Stimulated activated CD4-positive, alpha-beta T cell treated with anti-CD3 and anti-CD28 coated beads, Interleukin-12 subunit alpha, Interleukin-12 subunit beta, amount 100 ng/mL, for 4 hours (primary cell): Measurements from ENCODE around the gene MAP7D2.
A peak's percentile ranks its signal among the peaks of the same experiment; 100 is the strongest.
"Not testable (repeated sequence)": the region's sequence is repeated elsewhere in the genome, so short reads cannot be mapped to it uniquely, and the experiment has no call there.

Experiments used
- DNase-seq: peaks from one replicate; pipeline ENCODE4 v3.0.0-alpha.2; 2020

Gene MAP7D2

DNA sequence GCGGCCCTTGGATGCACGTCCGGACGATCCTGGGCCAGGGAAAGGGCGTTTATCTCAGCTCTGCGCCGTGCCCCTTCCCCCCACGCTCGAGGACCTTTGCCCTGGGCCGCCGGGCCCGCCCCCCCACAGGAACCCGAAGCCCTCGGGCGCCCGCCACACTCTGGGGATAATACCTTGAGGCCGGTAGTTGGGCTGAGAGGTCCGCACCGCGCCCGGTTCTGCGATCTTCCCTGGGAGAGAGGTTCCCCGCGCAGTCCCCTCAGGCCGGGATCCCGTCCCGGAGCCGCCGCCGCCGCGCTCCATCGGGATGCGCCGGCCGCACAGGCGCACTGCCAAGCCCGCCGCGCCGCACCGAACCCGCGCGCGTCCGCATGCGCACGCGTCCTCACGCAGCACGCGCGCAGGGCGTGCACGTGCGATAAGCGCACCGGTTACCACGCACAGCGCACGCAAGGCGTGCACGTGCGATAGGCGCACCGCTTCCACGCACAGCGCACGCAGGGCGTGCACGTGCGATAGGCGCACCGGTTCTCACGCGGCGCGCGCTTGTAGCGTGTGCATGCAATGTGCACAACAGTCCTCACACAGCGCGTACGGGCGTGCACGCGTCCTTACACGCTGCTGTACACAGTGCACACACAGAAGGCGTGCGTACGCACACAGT, at the start of gene MAP7D2:
MAP7D2 (minus strand) TSS at position 331 of the 664 bp plus-strand sequence; CDS start at position 303, 28 bp downstream.
- no peak for DNase-seq

DNA sequence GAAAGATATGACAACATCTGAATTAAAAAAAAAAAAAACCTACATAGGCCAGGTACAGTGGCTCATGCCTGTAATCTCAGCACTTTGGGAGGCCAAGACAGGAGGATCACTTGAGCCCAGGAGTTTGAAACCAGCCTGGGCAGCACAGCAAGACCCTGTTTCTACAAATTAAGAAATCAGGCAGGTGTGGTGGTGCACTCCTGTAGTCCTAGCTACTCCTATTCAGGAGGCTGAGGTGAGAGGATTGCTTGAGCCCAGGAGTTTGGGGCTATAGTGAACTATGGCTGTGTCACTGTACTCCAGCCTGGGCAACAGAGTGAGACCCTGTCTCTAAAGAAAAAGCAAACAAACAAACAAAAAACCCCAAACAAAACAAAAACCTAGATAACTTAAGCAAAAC, 45.8 kb upstream of the MAP7D2 start:
- DNase-seq, result not testable (repeated sequence)

DNA sequence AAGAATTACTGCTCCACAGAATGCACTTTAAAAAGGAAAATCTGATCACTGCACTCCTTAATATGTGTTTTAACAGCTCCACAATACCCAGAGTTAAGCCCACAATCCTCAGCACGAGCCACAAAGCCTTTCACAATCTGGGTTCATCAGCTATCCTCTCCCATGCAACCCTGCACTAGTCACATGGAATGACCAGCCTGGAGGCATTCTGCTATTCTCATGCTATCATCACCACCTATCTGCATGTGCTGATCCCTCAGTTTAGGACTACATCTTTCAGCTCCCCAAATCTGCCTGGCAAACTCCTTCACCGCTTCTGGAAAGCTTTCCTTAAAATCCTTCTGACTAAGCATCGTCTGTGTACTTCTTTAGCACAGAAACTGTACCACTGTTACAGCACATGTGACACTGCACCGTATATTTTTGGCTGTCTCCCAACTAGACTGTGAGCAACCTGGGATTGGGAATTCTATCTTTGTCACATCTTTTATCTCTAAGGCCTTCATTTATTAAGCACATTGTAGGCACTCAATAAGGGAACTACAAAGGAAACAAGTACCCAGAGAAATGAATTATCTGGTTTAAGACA, 43.2 kb upstream of the MAP7D2 start:
- no peak for DNase-seq

DNA sequence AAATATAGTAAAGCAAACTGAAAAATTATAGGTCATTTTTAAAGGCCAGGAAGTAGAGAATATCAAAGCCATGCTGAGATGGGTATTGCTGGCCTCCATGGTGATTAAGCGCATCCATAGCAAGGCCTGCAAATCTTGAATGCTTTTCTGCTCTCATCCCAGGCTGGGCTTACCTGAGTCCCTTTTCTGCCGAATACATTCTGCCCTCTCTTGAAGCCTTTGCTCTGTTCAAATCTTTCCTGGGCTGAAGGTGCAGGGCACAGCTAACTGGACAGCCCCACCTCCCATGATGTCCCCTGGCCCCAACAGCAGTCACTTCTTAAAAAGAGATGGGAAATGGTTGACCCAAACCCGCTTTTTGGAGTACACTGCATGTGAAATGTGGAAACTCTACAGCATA, 35.0 kb upstream of the MAP7D2 start:
- DNase-seq, result no peak

DNA sequence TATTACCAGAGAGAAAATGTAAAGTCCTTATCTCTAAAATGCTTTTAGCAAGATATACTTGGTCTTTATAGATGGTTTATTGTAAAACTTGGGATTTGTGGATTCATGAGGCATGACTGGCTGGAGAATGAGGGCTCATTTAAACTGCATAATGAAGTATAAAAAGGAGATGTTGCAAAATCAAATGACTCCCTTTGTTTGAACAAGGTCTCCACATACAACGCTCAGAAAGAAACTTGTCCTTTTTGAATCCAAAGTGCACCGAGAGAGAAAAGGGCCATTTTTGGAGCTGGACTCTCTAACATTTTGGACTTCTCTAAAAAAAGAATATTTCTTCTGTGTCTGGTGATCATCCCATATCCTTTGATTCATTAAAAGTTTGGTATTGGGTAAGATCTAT, 32.6 kb upstream of the MAP7D2 start:
- DNase-seq, result no peak

DNA sequence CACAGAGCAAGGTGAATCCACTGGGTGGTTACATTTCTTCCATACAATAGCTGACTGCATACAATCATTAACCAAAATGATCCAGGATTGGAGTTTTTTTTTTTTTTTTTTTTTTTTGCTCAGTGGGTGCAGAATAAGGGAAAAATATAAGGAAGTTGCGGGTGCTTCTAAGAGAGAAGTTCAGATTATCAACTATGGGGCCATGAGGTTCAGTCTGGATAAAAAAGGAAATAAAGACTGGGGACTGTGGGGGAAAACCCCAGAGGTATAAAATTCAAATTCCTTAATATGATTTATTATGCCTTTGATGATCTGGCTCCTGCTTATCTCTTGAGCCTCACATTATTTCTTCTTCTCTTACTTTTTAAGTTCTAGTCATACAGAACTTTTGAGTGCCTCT, 30.9 kb upstream of the MAP7D2 start:
- no peak for DNase-seq

DNA sequence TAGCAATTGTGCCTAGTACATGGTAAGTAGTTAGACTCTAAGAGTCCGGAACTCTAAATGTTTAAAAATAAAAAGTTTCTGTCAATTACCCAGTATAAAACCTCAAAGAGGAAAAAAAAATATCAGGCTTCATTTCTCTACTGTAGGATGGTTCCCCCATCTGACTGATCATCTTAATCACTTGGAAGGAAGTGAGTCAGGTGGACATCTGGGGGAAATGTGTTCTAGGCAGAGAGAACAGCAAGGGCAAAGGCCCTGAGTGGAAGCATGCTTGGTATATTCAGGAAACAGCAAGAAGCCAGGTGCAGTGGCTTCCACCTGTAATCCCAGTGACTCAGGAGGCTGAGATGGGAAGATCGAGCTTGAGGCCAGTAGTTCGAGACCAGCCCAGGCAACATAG, 27.8 kb upstream of the MAP7D2 start:
- DNase-seq, result no peak

DNA sequence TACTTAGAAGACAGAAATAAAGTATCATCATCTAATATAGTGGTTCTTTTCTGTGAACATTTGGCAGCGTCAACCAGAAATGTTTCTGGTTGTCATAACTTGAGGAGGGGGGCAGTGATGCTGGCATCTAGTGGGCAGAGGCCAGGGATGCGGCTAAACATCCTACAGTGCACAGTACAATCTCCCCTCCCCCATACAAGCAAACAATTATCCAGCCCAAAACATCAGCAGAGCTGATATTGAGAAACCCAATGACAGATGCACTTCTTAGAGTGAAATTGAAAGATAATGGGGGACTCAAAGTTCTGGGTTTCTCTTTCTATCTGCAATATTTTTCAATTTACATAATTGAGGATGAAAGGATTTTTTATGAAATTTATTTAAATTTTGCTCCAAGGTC, 26.9 kb upstream of the MAP7D2 start:
- no peak for DNase-seq

DNA sequence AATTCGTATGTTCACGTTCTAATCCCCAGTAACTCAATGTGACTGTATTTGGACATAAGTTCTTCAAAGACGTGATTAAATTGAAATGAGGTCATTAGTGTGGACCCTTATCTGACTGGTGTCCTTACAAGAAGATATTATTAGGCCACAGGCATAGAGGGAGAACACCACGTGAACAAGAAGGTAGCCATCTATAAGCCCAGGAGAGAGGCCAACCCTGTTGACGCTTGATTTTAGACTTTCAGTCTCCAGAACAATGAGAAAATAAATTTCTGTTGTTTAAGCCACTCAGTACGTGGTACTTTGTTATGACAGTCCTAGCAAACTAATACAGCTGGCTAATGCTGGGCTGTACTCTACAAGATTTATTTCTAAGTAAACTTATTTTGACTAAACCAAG, 26.4 kb upstream of the MAP7D2 start:
- DNase-seq, result no peak

DNA sequence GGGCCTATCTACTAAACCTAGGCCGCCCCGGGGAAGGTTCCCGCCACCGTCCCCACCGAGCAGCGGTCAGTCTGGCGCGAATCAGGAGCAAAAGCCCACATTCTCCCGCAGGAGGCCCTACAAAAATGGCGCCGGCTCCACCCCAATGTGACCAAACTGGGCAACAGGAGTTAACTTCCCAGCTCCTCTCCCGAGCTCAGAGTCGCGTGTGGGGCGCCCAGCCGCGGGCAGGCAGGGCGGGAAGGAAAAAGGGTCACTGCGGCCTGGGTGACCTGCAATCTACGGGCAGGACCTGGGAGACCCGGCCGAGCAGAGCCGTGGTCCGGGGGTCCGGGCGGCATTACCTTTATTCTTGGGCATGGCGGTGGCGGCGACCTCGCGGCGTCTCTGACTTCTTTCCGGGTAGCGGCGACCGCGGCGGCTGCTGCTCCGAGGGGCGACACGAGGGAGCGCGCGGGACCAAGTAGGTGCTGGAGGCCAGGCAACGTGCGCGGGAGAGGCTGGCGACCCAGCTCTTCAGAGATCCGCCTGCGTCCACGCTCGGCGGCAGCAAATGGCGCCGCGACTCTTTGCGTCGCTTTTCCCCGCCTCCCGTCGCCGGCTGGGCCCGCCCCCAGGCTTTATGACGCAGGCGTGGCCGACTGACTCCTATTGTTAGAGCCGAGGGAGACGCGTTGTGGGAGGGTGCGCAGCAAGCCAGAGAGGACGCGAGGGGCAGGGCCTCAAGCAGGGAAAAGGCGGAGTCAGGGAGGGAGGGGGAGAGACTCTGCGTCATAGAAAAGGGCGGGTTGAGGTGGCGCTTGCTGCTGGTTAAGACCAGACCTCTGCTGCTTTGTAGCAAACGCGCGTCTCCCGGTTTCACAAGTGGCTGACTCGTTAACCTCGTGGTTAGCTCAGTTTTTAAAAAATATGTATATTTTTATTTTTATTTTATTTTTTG, 24.8 kb upstream of the MAP7D2 start, which contains the start of gene EIF1AX:
EIF1AX (minus strand) TSS at position 558 of the 940 bp plus-strand sequence; CDS start at position 360, 198 bp downstream.
- peak; percentile 88 for DNase-seq

DNA sequence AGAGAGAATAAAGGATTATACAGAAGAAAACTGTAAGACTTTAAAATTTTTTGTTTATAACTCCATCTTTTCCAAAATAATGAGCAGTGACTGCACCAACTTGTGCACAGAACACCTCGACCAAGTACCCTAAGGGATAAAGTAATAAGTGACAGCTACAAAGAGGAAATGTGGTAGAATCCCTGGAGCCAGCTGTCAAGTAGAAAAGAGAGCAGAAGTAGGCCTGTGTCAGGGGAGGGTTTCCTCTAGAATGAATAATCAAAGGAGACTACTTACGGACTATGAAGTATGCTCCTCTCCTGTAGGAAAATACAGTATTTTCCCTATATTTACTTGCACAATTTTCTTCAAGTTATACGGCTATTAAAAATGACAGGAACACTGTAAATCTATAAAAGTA, 23.7 kb upstream of the MAP7D2 start:
- DNase-seq, result no peak

DNA sequence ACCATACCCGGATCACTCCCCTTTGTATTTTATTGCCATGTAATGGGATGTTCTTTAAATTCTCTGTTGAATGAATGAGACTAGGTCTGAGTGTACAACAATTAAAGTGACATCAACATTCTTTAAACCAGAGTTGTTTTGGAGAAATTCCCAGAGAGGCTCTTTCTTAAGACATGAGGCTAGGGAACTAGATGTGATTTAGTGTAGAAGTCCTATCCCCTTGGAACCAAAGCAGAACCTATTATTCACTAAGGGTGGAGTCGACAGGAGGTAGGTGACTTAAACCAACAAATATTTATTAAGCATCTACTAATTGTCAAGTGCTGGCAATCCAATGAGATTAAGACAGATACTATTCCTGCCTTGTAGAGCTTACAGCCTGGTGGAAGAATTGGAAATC, 23.3 kb upstream of the MAP7D2 start:
- no peak for DNase-seq

DNA sequence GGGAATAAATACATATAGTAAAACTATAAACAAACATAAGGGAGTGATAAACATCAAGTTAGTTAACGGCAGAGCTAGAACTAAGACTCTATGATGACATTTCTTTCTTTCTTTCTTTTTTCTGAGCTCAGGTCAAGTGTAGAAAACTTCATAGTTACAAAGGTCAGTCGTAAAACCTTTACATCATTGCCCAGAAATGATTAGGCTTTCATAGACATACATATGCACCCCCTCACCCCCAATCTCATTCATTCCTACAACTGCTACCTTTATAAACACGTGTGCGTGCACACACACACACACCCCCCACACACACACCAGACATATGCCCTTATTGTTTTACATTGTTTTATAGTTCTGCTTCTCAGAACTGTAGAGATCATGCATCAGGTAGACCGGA, 19.2 kb upstream of the MAP7D2 start:
- no peak for DNase-seq

DNA sequence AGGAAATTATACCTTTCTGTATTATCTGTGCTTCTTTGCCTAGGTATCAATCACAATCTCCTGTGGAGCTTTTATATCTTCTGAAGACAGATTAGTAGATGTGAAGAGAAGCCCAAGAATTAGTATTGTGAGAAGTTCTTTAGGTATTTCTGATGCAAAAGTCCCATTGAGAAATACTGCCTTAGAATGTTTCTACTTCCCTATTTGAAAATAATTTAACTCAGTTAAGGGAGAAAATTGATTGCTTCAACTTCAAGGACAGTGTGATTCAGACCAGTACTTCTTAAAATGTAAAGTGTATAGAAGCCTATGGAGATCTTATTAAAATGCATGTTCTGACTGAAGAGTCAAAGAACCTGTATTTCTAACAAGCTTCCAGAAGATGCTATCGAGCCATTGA, 16.0 kb upstream of the MAP7D2 start:
- DNase-seq, result no peak

DNA sequence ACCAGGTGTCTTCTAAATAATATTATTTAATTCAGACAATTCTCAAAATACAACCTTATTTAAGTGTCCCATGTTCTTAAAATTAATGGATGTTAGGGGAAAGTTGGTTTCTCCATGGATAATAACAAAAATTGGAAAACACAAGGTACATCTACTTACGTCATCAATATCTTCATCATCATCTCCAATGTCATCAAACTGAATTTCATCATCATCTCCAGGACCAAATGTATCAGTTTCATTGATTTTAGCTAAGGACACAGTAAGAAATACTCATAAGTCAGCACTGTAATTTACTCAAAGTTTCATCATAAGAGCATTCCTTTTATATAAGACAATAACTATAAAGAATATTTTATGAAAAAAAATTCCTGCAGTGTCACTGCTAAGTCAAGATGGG, 13.7 kb upstream of the MAP7D2 start:
- DNase-seq, result no peak

DNA sequence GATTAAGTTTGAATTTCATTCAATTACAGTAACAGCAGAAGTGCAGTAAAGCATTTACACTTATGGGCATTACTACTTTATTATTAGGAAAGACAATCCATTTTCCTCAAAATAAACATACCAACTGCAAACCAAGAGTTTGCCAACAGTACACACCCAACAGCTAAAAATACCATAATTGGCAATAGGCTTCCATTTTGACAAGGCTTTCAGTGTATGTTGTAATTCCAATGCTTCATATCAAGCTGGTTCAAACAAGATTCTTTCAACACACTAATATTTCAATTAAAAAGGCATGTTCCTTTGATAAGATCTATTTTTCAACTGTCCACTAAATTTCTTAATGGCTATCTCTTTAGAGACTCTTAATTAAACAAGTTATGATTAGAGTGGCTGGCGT, 12.8 kb upstream of the MAP7D2 start:
- DNase-seq, result no peak

DNA sequence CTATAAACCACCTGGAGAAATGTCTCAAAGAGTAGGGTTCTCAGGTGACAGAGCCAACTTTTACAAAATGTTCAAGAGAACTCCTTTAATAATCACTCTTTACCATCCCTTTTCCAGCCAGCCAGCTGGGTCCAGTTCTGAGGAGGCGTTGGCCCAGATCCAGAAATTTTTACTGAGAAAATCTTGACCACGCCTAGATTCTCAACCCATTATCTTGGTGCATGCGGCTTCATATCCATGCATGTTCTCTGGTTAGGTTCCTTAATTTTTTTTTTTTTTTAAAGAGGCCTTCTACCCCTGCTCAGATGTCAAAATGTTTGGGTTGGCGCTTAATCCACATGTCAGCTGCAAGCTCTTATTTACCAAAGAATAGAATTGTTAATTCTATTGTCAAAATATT, 12.0 kb upstream of the MAP7D2 start:
- DNase-seq, result no peak

DNA sequence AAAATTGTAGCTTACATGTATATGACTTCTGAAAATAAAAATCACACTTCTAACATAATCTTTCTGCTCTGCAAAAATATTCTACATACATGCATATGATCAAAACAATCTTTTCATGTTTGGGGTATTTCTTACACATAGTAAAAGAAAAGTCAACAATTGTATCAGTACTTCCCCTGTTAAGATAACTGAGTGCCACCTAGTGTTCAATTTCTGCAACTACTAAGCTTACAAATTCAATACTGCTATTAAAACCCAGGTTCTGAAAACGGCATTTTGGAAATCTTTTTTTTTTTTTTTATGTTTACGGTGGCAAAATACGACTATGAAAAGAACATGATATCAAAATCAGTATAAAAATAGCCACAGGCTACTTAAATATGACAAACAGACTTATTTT, 10.7 kb upstream of the MAP7D2 start:
- DNase-seq, result not testable (repeated sequence)

DNA sequence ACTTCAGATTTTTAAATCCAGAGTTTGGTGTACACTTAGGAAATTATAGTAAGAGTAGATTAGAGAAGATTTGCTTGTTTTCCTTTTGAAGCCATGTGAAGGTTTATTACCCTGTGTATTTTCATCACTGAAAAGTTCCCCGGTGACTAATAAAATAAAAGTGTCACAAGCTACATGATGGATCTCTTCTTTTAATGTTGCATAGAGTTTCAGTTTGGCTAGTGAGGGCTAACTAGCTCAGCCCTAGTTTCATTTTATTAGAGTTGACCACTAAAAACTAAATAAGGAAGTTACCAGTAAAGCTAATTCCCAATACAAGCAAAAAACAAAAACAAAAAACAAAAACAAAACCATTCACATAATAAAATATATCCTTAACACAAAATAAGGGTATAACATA, 10.1 kb upstream of the MAP7D2 start:
- not testable (repeated sequence) for DNase-seq

DNA sequence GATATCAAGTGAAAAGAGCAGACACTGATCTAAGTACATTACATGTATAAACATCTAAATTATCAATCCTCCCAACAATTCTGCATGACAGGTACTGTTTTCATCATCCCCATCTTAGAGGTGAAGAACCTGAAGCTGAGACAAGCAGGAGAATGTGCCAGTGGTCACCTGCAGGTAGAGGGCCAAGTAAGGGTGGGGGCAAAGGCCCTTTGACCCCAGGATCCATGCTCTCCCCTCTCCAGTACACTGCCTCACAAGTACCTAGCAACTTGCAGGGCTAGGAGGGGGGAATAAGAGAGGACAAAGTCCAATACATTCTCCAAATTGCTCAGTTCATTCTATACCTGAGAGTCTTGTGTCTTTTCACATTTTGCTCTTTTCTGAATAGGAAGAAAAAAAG, 8.3 kb upstream of the MAP7D2 start:
- DNase-seq, result no peak

DNA sequence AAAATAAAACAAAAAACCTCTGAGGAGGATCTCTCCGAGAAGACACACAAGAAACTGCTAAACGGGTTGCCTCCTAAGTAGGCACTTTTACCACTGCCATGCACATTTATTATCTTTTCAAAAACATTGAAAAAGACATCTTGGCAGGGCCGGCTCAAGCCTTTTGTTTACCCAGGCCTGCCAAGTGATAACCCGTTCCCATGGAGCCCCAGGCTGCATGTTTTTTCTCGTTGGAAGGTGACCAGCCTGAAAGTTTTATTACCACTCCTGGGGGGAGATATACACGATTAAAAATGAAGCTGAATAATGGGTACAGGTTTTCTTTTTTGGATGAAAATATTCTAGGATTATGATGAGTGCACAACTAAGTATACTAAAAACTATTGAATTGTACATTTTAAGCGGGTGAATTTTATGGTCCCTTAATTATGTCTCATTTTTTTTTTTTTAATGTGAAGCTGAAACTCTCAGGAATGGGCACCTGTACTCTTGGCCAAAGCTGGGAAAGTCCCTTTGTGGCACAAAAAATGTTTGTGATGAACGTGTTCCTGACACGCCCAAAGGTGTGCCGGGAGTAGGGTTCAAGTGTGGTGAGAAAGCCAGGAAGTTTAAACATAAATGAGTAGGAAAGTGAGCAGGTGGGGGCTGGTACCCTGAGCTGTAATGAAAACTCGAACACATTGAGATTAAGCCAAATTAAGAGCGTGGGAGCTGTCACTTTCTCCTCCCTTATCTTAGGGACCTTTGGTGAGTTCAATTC, 1.5 kb upstream of the MAP7D2 start:
- DNase-seq, result no peak

DNA sequence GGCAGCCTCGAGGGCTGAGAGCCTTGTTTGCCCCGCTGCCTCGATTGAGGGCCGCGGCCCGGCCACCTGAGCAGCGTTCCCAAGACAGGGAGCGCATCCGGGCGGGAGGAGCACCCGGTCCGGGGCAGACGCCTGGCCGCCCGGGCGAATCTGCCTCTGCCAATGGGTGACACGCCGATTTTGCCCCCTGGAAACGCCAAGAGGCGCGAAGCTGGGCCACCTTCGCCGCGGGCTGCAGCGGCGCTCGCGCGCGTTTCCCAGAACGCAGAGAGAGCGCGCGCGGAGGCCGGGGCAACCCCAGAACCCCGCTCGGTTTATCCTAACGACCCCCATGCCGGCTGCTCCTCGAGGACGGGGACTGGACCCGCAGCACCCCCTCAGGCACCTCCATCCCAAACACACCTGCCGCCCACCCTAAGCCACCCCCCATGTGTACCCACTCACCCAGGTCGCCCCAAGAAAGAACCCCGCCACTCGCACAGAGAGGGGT, 575 bp downstream of the MAP7D2 start:
- no peak for DNase-seq
